Duodenal mucosa (tissue), 2 donors: Measurements from ENCODE around the gene TANGO2.

ENCODE experiments used
- H3K27ac ChIP-seq: one replicate; pipeline ENCODE4 v1.7.0; 2013; ENCODE audit warnings: low read depth, low read length
- H3K27me3 ChIP-seq, 2 donors: one replicate each; pipeline ENCODE4 v1.7.0; 2013; ENCODE audit warnings: low read length in 2 of 2, control low read depth in 1 of 2; ENCODE audit not compliant: insufficient read depth in 2 of 2, control insufficient read depth in 1 of 2
- H3K36me3 ChIP-seq, 2 donors: one replicate each; pipeline ENCODE4 v1.7.0; 2013; ENCODE audit warnings: low read length in 2 of 2, control low read depth in 1 of 2; ENCODE audit not compliant: insufficient read depth in 2 of 2, control insufficient read depth in 1 of 2
- H3K4me1 ChIP-seq, 2 donors: one replicate each; pipeline ENCODE4 v1.7.0; 2013; ENCODE audit warnings: low read length in 2 of 2, control low read depth in 1 of 2; ENCODE audit not compliant: insufficient read depth in 2 of 2, control insufficient read depth in 1 of 2
- H3K4me3 ChIP-seq, 2 donors: one replicate each; pipeline ENCODE4 v1.7.0; 2013; ENCODE audit warnings: low read length in 2 of 2, low read depth in 1 of 2
- H3K9ac ChIP-seq, 2 donors: one replicate each; pipeline ENCODE4 v1.7.0; 2013; ENCODE audit warnings: low read length in 2 of 2, low read depth in 1 of 2
- H3K9me3 ChIP-seq, 2 donors: one replicate each; pipeline ENCODE4 v1.7.0; 2013; ENCODE audit warnings: low read length in 2 of 2, control low read depth in 1 of 2; ENCODE audit not compliant: control insufficient read depth in 1 of 2

The TANGO2 gene

GRCh38 chr22:20108757-20109230 is 87.9 kb downstream of the TANGO2 start:
- Histone ChIP-seq H3K27me3 (no peaks in the 10 kb centered on the region), H3K36me3 (peaks cover 51 to 89% of the 10 kb centered on the region in 2 donors), H3K9ac (no peak overlapping the region), H3K27ac (no peak overlapping the region), H3K9me3 (no peaks in the 10 kb centered on the region), H3K4me1 (no peaks in the 10 kb centered on the region), H3K4me3 (no peak overlapping the region)

GRCh38 chr22:20109411-20110358 is 88.8 kb downstream of the TANGO2 start:
- Histone ChIP-seq H3K9me3 (no peaks in the 10 kb centered on the region), H3K36me3 (peaks cover 47 to 92% of the 10 kb centered on the region in 2 donors), H3K9ac (no peak overlapping the region), H3K27me3 (no peaks in the 10 kb centered on the region), H3K4me3 (no peak overlapping the region), H3K4me1 (no peaks in the 10 kb centered on the region), H3K27ac (no peak overlapping the region)

- Histone ChIP-seq H3K4me3 (no peak overlapping the region), H3K27ac (no peak overlapping the region), H3K27me3 (no peaks in the 10 kb centered on the region), H3K4me1 (peaks cover 1 to 2% of the 10 kb centered on the region in 2 donors), H3K36me3 (peaks cover 43 to 92% of the 10 kb centered on the region in 2 donors), H3K9me3 (no peaks in the 10 kb centered on the region), H3K9ac (no peak overlapping the region)
These were observed 89.6 kb downstream of the TANGO2 start for GRCh38 chr22:20110359-20110985.

- no peak overlapping the region for H3K27ac ChIP-seq
- H3K4me3 ChIP-seq = no peak overlapping the region
- H3K27me3 ChIP-seq = no peaks in the 10 kb centered on the region
- H3K36me3 ChIP-seq = peaks cover 37 to 92% of the 10 kb centered on the region in 2 donors
- no peak overlapping the region for H3K9ac ChIP-seq
- H3K9me3 ChIP-seq = no peaks in the 10 kb centered on the region
- peaks cover 8 to 9% of the 10 kb centered on the region in 2 donors for H3K4me1 ChIP-seq
These were observed 90.3 kb downstream of the TANGO2 start for GRCh38 chr22:20111045-20111688.

GRCh38 chr22:20111689-20112622 is 91.0 kb downstream of the TANGO2 start:
- peaks cover 29 to 84% of the 10 kb centered on the region in 2 donors for H3K36me3 ChIP-seq
- no peak overlapping the region for H3K27ac ChIP-seq
- peaks cover 12 to 13% of the 10 kb centered on the region in 2 donors for H3K4me1 ChIP-seq

GRCh38 chr22:20112623-20113511 is 92.0 kb downstream of the TANGO2 start:
- H3K9me3 ChIP-seq = no peaks in the 10 kb centered on the region
- H3K9ac ChIP-seq = no peak overlapping the region
- no peaks in the 10 kb centered on the region for H3K27me3 ChIP-seq
- peaks cover 12 to 13% of the 10 kb centered on the region in 2 donors for H3K4me1 ChIP-seq
- H3K36me3 ChIP-seq = peaks cover 20 to 75% of the 10 kb centered on the region in 2 donors
- H3K4me3 ChIP-seq = no peak overlapping the region
- no peak overlapping the region for H3K27ac ChIP-seq

More at GRCh38 chr22:20111689-20112622, 91.0 kb downstream of the TANGO2 start:
- H3K4me3 ChIP-seq = no peak overlapping the region
- H3K9ac ChIP-seq = no peak overlapping the region
- no peaks in the 10 kb centered on the region for H3K27me3 ChIP-seq
- no peaks in the 10 kb centered on the region for H3K9me3 ChIP-seq

- no peaks in the 10 kb centered on the region for H3K9me3 ChIP-seq
- H3K36me3 ChIP-seq = peaks cover 14 to 66% of the 10 kb centered on the region in 2 donors
- H3K27ac ChIP-seq = no peak overlapping the region
- H3K4me1 ChIP-seq = peaks cover 16 to 22% of the 10 kb centered on the region in 2 donors
- no peak overlapping the region for H3K9ac ChIP-seq
- H3K27me3 ChIP-seq = no peaks in the 10 kb centered on the region
- H3K4me3 ChIP-seq = no peak overlapping the region
These were observed 92.8 kb downstream of the TANGO2 start for GRCh38 chr22:20113551-20114310.
